ENCODE measurements around the gene PTPN2. TPM values are rescaled to one million over a fixed set of nuclear protein-coding genes. Genes with fewer than 3 reads are reported as not detected.

Gene PTPN2
- total RNA-seq, 4 donors from 2014 or later: 17.0 to 20.0 (median 17.5) TPM

- intact Hi-C loops (cut with DNase I; ENCODE audit: low total_unique reads) (no loop called here), in situ Hi-C loops (cut with MboI; ENCODE audit: low sequenced_read_pairs in 4 of 4) (loop anchor here in 2 of 4 donors (25.0 kb wide), 1 partner anchor 542 kb away; the partner anchor contains the start of gene AFG3L2 (in 2 of the 2))
- no peak overlapping the region for H3K27ac ChIP-seq
- ATAC-seq: no peak
- no peak for DNase-seq
- H3K27me3 ChIP-seq: no peaks in the 10 kb centered on the region
- H3K4me1 ChIP-seq: no peaks in the 10 kb centered on the region
- no peaks in the 10 kb centered on the region for H3K9me3 ChIP-seq
- H3K36me3 ChIP-seq: no peaks in the 10 kb centered on the region
- no peak overlapping the region for H3K4me3 ChIP-seq
- no peak for TF ChIP-seq CTCF (IDR thresholded peaks at IDR 0.05 in 4 of 5, conservative IDR thresholded peaks at IDR 0.05 in 1 of 5)
- no peak for TF ChIP-seq POLR2A (IDR thresholded peaks at IDR 0.05)
These were observed 45.5 kb upstream of the PTPN2 start for GRCh38 chr18:12929477-12930083.

GRCh38 chr18:12928641-12929040, 44.6 kb upstream of the PTPN2 start:
- TF ChIP-seq POLR2A (IDR thresholded peaks at IDR 0.05): no peak
- no peak for TF ChIP-seq CTCF (IDR thresholded peaks at IDR 0.05 in 4 of 5, conservative IDR thresholded peaks at IDR 0.05 in 1 of 5)
- DNase-seq (no peak), ATAC-seq (no peak)
- no peaks in the 10 kb centered on the region for H3K27me3 ChIP-seq
- no peak overlapping the region for H3K4me3 ChIP-seq
- H3K36me3 ChIP-seq: no peaks in the 10 kb centered on the region
- no peaks in the 10 kb centered on the region for H3K9me3 ChIP-seq
- no peak overlapping the region for H3K27ac ChIP-seq
- in situ Hi-C loops (cut with MboI; ENCODE audit: low sequenced_read_pairs in 4 of 4): loop anchor here in 2 of 4 donors (25.0 kb wide), 1 partner anchor 541 kb away; the partner anchor contains the start of gene AFG3L2 (in 2 of the 2)
- intact Hi-C loops (cut with DNase I; ENCODE audit: low total_unique reads): no loop called here
- H3K4me1 ChIP-seq: no peaks in the 10 kb centered on the region

- no peaks in the 10 kb centered on the region for H3K27me3 ChIP-seq
These were observed 44.2 kb upstream of the PTPN2 start for GRCh38 chr18:12928206-12928605.

GRCh38 chr18:12924616-12925015, 40.6 kb upstream of the PTPN2 start:
- Histone ChIP-seq H3K4me3 (no peak overlapping the region), H3K9me3 (no peaks in the 10 kb centered on the region), H3K27ac (no peak overlapping the region), H3K27me3 (no peaks in the 10 kb centered on the region), H3K36me3 (no peaks in the 10 kb centered on the region), H3K4me1 (no peaks in the 10 kb centered on the region)
- DNase-seq (no peak), ATAC-seq (no peak)
- TF ChIP-seq POLR2A (IDR thresholded peaks at IDR 0.05) (no peak), CTCF (IDR thresholded peaks at IDR 0.05 in 4 of 5, conservative IDR thresholded peaks at IDR 0.05 in 1 of 5) (no peak)
- intact Hi-C loops (cut with DNase I; ENCODE audit: low total_unique reads): no loop called here
- in situ Hi-C loops (cut with MboI; ENCODE audit: low sequenced_read_pairs in 4 of 4): loop anchor here in 2 of 4 donors (25.0 kb wide), 2 partner anchors 88 to 537 kb away; partner anchors contain the start of gene AFG3L2 (in 2 of the 2)

More at GRCh38 chr18:12928206-12928605, 44.2 kb upstream of the PTPN2 start:
- ATAC-seq (no peak), DNase-seq (no peak)
- H3K9me3 ChIP-seq: no peaks in the 10 kb centered on the region
- no peak overlapping the region for H3K4me3 ChIP-seq
- no peaks in the 10 kb centered on the region for H3K36me3 ChIP-seq
- intact Hi-C loops (cut with DNase I; ENCODE audit: low total_unique reads): no loop called here
- TF ChIP-seq CTCF (IDR thresholded peaks at IDR 0.05 in 4 of 5, conservative IDR thresholded peaks at IDR 0.05 in 1 of 5) (no peak), POLR2A (IDR thresholded peaks at IDR 0.05) (no peak)
- in situ Hi-C loops (cut with MboI; ENCODE audit: low sequenced_read_pairs in 4 of 4): loop anchor here in 2 of 4 donors (25.0 kb wide), 1 partner anchor 541 kb away; the partner anchor contains the start of gene AFG3L2 (in 2 of the 2)
- no peaks in the 10 kb centered on the region for H3K4me1 ChIP-seq
- H3K27ac ChIP-seq: no peak overlapping the region
